Lower leg skin (tissue), 3 donors: Measurements from ENCODE around the gene MAFF.

Experiments used
- CTCF ChIP-seq, 3 donors: fragments of 450-650 bp; IDR thresholded peaks; one replicate each; pipeline ENCODE4 v1.5.1; 2016; ENCODE audit warnings: antibody characterized with exemption in 3 of 3, mild to moderate bottlenecking in 3 of 3, moderate library complexity in 2 of 3
- POLR2A ChIP-seq, 2 donors: fragments of 450-650 bp; IDR thresholded peaks; one replicate each; pipeline ENCODE4 v1.6.1; 2016 to 2017; ENCODE audit warnings: antibody characterized with exemption in 2 of 2, mild to moderate bottlenecking in 1 of 2, moderate library complexity in 1 of 2

GRCh38 chr22:38187413-38188212, 14.2 kb upstream of the MAFF start:
- no peak for TF ChIP-seq POLR2A (IDR thresholded peaks at IDR 0.05)
- TF ChIP-seq CTCF (IDR thresholded peaks at IDR 0.05) = no peak
